NB4 (cell line): Measurements from ENCODE around the gene PIK3CA.

Source experiments
- MAX ChIP-seq: IDR thresholded peaks from 2 replicates; pipeline ENCODE4 v1.6.1; 2011; ENCODE audit warnings: low read depth, low read length
- TF ChIP-seq, protein P1 (sequence below): IDR thresholded peaks from one replicate; pipeline ENCODE4 v1.5.1; 2012; ENCODE audit warnings: low read depth, low read length

DNA sequence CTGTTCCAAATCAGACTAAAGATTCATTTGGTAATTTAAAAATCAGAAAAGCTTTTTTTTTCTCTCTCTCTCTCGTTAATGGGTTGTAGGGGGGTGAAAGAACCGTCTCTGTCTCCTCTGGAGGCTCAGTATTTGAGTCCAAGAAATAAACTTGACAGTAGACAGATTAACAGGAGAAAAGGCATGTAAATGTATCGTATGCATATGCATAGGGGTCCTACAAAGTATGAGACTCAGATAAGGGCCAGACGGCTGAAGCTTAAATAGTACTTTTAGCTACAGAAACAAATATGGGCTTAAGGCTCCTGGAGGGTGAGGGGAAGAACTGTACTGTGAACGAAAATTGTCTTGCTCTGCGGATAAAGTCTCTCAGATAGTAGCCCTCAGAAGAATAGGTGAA lies 42.4 kb downstream of the PIK3CA start:
- TF ChIP-seq, protein P1, sequence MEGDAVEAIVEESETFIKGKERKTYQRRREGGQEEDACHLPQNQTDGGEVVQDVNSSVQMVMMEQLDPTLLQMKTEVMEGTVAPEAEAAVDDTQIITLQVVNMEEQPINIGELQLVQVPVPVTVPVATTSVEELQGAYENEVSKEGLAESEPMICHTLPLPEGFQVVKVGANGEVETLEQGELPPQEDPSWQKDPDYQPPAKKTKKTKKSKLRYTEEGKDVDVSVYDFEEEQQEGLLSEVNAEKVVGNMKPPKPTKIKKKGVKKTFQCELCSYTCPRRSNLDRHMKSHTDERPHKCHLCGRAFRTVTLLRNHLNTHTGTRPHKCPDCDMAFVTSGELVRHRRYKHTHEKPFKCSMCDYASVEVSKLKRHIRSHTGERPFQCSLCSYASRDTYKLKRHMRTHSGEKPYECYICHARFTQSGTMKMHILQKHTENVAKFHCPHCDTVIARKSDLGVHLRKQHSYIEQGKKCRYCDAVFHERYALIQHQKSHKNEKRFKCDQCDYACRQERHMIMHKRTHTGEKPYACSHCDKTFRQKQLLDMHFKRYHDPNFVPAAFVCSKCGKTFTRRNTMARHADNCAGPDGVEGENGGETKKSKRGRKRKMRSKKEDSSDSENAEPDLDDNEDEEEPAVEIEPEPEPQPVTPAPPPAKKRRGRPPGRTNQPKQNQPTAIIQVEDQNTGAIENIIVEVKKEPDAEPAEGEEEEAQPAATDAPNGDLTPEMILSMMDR, result no peak
- TF ChIP-seq MAX, result no peak
